HUDEP-2 (cell line): ENCODE results near the gene SULT4A1.

Experiments used
- DNase-seq, 76 experiments: peaks; one replicate each; lab custom pipeline; 2025; ENCODE audit not compliant: unreplicated experiment in 76 of 76; lab: John Stamatoyannopoulos, UW

Gene SULT4A1

GRCh38 chr22:43847376-43848289, 14.7 kb downstream of the SULT4A1 start:
- DNase-seq, result no peak

DNA sequence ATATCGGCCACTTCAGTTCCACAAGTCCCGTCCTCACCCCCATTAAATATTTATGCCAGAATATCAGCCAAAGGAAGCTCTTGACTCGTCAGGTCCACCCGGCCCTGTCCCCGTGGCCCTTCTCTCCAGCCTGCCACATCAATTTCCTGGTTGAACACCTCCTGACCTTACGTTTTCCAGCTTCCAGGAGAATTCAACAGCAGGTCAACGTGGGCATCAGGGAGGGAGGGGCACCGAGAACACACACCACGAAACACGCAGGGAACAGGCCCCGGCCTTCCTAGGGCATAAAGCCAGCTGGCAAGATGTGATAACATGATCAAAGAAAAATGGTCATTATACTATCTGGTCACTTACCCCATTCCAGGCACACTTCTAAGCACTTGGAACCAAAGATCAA, 15.3 kb downstream of the SULT4A1 start:
- DNase-seq, result no peak

GRCh38 chr22:43845981-43846380, 16.3 kb downstream of the SULT4A1 start:
- no peak for DNase-seq

GRCh38 chr22:43844560-43845545, 17.5 kb downstream of the SULT4A1 start:
- no peak for DNase-seq

- DNase-seq, result no peak
Measured at GRCh38 chr22:43843783-43844530, 18.4 kb downstream of the SULT4A1 start.

DNA sequence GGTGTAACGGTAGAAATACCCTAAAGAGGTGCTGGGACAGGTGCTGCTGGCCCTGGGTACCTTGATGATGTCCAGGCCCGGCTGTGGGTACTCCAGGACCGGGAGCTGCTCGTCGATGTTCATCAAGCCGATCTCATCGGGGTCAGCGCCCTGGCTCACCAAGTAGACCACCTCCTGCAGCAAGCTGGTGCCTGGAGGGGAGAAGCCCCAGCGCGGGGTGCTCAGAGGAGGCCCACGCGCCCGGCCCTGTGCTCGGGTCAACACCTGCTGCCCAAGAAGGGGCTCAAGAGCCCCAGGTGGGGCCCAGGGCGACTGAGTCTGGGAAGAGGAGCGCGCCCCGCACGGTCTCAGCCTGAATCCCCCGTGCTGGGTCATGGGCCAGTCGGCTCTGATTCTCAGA, 20.6 kb downstream of the SULT4A1 start:
- DNase-seq, result no peak

DNA sequence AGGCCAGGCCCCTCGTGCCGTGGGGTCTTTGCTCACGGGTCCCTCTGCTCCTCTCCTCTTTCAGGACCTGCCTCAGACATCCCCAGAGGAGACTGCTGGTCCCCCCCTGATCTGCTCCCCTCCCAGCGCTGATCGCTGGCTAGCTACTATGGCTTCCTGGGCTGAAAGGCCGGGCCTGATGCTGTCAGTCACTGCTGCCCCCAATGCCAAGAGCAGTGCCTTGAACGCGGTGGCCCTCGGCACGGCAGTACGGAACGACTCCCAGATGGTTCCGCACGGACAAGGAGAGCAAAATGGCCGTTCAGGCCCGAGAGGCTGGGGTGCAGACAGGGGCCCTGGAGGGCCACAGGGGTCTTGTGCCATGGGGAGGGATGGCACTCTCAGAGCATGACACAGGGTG, 21.5 kb downstream of the SULT4A1 start:
- DNase-seq, result no peak

GRCh38 chr22:43840431-43840830, 21.9 kb downstream of the SULT4A1 start:
- DNase-seq, result no peak

- no peak for DNase-seq
Measured at GRCh38 chr22:43839781-43840180, 22.5 kb downstream of the SULT4A1 start.

- no peak for DNase-seq
Measured at GRCh38 chr22:43838571-43839307, 23.6 kb downstream of the SULT4A1 start.

GRCh38 chr22:43838161-43838560, 24.2 kb downstream of the SULT4A1 start:
- DNase-seq, result no peak

GRCh38 chr22:43837666-43838065, 24.6 kb downstream of the SULT4A1 start:
- no peak for DNase-seq

DNA sequence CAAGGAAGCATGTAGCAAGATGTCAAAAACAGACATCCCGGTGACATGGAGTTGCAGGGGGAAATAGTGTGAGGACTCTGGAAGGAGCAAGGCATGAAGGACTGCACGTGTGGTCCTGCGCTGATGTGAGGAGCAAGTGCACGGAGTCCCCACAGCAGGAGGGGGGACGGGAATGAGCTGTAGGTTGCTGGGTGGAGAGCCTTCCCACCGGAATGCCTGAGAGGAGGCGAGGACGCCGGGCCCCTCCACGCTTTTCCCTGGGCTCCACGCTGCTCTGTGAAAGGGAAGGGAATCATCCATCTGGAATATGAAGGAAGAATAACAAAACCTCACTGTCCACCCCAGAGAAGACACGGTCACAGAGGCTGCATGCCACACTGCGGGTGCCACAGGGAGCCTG, 26.6 kb downstream of the SULT4A1 start:
- DNase-seq, result no peak

GRCh38 chr22:43835166-43835565, 27.1 kb downstream of the SULT4A1 start:
- no peak for DNase-seq

DNA sequence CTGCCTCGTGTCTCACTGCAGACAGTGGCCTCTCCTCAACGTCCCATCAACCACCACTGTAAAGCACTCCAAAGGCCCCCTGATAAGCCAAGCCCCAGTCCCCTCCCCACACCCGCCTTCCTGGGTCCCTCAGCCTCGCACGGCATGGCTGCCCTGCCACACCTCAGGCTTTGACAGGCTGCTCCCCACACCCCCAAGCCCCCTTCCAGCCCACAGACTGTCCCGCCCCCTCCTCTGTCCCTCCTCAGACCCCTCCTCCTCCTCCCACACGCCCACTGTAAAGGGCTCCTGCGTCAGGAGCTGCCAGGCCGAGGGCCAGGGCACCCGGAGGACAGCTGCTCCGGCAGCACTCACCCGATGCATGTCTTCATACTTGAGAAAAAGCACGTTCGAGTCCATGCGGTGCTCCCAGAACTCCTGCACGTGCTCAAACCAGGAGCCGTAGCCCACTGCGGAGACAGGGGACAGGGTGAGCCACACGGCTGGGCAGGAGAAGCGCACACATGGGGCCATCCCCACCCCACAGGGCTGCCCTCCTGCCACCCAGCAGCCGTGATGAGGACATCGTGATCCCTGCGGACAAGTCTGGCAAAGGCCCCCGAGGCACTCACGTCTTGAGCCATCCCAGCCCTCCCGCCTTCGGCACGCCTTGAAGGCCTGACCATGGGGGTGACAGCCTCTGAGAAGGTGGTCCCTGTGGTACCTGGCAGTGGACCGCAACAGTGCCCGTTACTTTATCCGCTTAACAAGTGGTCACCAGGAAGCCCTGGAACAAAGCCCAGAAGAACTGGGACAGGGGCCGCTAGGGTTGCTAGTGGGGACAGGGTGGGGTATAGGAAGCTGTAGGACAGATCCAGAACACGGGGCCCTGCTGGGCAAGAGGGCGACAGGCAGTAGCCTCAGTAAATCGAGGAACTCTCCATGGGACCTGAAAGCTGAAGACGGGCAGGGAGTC, 28.8 kb downstream of the SULT4A1 start:
- no peak for DNase-seq

- no peak for DNase-seq
Measured at GRCh38 chr22:43832393-43833265, 29.7 kb downstream of the SULT4A1 start.

GRCh38 chr22:43831561-43832392, 30.5 kb downstream of the SULT4A1 start:
- DNase-seq, result no peak
